Activated CD8-positive, alpha-beta memory T cell treated with anti-CD3 and anti-CD28 coated beads for 36 hours (primary cell): Measurements from ENCODE around the gene CSRNP3. TPM values are rescaled to one million over a fixed set of nuclear protein-coding genes. Genes with fewer than 3 reads are reported as not detected.

ENCODE experiments used
- CTCF ChIA-PET: fragments of 350-600 bp; sonication (Branson Sonifier 250); formaldehyde crosslinking; loops from one replicate; lab custom pipeline; 2021; ENCODE audit warnings: antibody characterized with exemption; lab: Charles Lee
- POLR2A ChIA-PET: fragments of 350-600 bp; sonication (Branson Sonifier 250); formaldehyde crosslinking; loops from one replicate; lab custom pipeline; 2021; ENCODE audit warnings: antibody characterized with exemption; lab: Charles Lee
- total RNA-seq, 2 experiments: library from RNA; stranded (reverse); gene quantifications; one replicate each; pipeline ENCODE4 v1.2.3, GENCODE V29; 2021

The CSRNP3 gene
- total RNA-seq, 2 experiments from 2014 or later = not detected

- POLR2A ChIA-PET = no interaction called here
- CTCF ChIA-PET = no interaction called here
Measured at GRCh38 chr2:165700531-165700930, 231.0 kb downstream of the CSRNP3 start.

- ChIA-PET POLR2A (no interaction called here), CTCF (no interaction called here)
Measured at GRCh38 chr2:165701147-165701546, 231.6 kb downstream of the CSRNP3 start.

GRCh38 chr2:165706960-165707487 is 237.5 kb downstream of the CSRNP3 start:
- CTCF ChIA-PET = no interaction called here
- POLR2A ChIA-PET = no interaction called here

- CTCF ChIA-PET = no interaction called here
Measured at GRCh38 chr2:165716091-165716490, 246.6 kb downstream of the CSRNP3 start.

GRCh38 chr2:165718610-165719210 is 249.2 kb downstream of the CSRNP3 start:
- ChIA-PET CTCF (no interaction called here), POLR2A (no interaction called here)

More at GRCh38 chr2:165716091-165716490, 246.6 kb downstream of the CSRNP3 start:
- POLR2A ChIA-PET = no interaction called here

- POLR2A ChIA-PET = no interaction called here
- CTCF ChIA-PET = no interaction called here
Measured at GRCh38 chr2:165720511-165720910, 251.0 kb downstream of the CSRNP3 start.

GRCh38 chr2:165725421-165725820 is 255.9 kb downstream of the CSRNP3 start:
- ChIA-PET POLR2A (no interaction called here), CTCF (no interaction called here)

Other genes starting within 250 kb of the CSRNP3 start
- not detected for gene SCN2A, start 230.3 kb upstream of the CSRNP3 start, total RNA-seq